DND-41 (cell line): Measurements from ENCODE around the gene PLA2G12B.

ENCODE experiments used
- CTCF ChIP-seq: IDR thresholded peaks from 2 replicates; pipeline ENCODE4 v1.5.1; 2012; ENCODE audit warnings: borderline replicate concordance, low read length, moderate library complexity, mild to moderate bottlenecking; ENCODE audit not compliant: poor library complexity, severe bottlenecking; ENCODE audit errors: extremely low read depth
- EZH2 ChIP-seq: IDR thresholded peaks from 3 replicates; pipeline ENCODE4 v1.6.1; 2012; ENCODE audit warnings: borderline replicate concordance, low read depth, mild to moderate bottlenecking, moderate library complexity, low read length, inconsistent platforms; ENCODE audit not compliant: severe bottlenecking

GRCh38 chr10:72952189-72952588, 2.4 kb downstream of the PLA2G12B start:
- TF ChIP-seq CTCF (no peak), EZH2 (no peak)
